B cell (primary cell): Measurements from ENCODE around the gene SH3RF1. TPM values are rescaled to one million over a fixed set of nuclear protein-coding genes. Genes with fewer than 3 reads are reported as not detected.

Experiments
- ATAC-seq: fragments of 200-7000 bp; cut with Tn5 transposase; one replicate; pipeline ENCODE4 v1.10.0; 2021; ENCODE audit warnings: low read depth, mild to moderate bottlenecking, moderate number of reproducible peaks, moderate library complexity
- CTCF ChIA-PET: fragments of 350-600 bp; sonication (Branson Sonifier 250); formaldehyde crosslinking; loops from one replicate; lab custom pipeline; 2021; ENCODE audit warnings: antibody characterized with exemption, inconsistent platforms; lab: Charles Lee
- POLR2A ChIA-PET: fragments of 350-600 bp; sonication (Branson Sonifier 250); formaldehyde crosslinking; loops from one replicate; lab custom pipeline; 2021; ENCODE audit warnings: antibody characterized with exemption; lab: Charles Lee
- DNase-seq: peaks from one replicate; pipeline ENCODE4 v3.0.0; 2013
- H2AFZ ChIP-seq: 2 replicates; pipeline ENCODE4 v1.6.1; 2012; ENCODE audit warnings: mild to moderate bottlenecking, low read depth, low read length; ENCODE audit not compliant: insufficient read depth, poor library complexity, severe bottlenecking
- H3K27ac ChIP-seq, 2 donors: 1 replicate in 1 of 2; 2 replicates in 1 of 2; pipeline ENCODE4 v1.5.1; 2012 to 2013; ENCODE audit warnings: low read length in 2 of 2, mild to moderate bottlenecking in 2 of 2, moderate library complexity in 1 of 2
- H3K27me3 ChIP-seq, 4 experiments: fragments of 200-600 bp in 1 of 4; sonication (generic) in 1 of 4; replicated peaks in 1 of 4; 1 replicate in 2 of 4; 2 replicates in 2 of 4; pipeline versions ENCODE4 v1.6.1 to v1.7.0; 2013 to 2016; ENCODE audit warnings: low read length in 3 of 4, mild to moderate bottlenecking in 2 of 4, mixed read lengths in 1 of 4, moderate library complexity in 1 of 4; ENCODE audit not compliant: insufficient read depth in 4 of 4, control insufficient read depth in 3 of 4; ENCODE audit errors: control extremely low read depth in 1 of 4
- H3K36me3 ChIP-seq, 2 experiments: replicated peaks in 1 of 2; 1 replicate in 1 of 2; 2 replicates in 1 of 2; pipeline versions ENCODE4 v1.6.1 to v1.7.1; 2013; ENCODE audit warnings: low read length in 1 of 2; ENCODE audit not compliant: insufficient read depth in 2 of 2, control insufficient read depth in 1 of 2; ENCODE audit errors: control extremely low read depth in 1 of 2, extremely low read depth in 1 of 2
- H3K4me1 ChIP-seq, 2 donors: fragments of 200-600 bp in 1 of 2; sonication (generic) in 1 of 2; 1 replicate in 1 of 2; 2 replicates in 1 of 2; pipeline versions ENCODE4 v1.5.1 to v1.6.1; 2013 to 2017; ENCODE audit warnings: low read length in 2 of 2; ENCODE audit not compliant: control insufficient read depth in 2 of 2, insufficient read depth in 2 of 2
- H3K4me2 ChIP-seq: replicated peaks from 2 replicates; pipeline ENCODE3; 2012; ENCODE audit warnings: mild to moderate bottlenecking, low read depth, low read length; ENCODE audit not compliant: poor library complexity, severe bottlenecking
- H3K4me3 ChIP-seq, 5 experiments: fragments of 200-600 bp in 1 of 5; sonication (generic) in 1 of 5; 1 replicate in 3 of 5; 2 replicates in 2 of 5; pipeline versions ENCODE4 v1.5.1 to v1.7.0; 2011 to 2016; ENCODE audit warnings: low read length in 4 of 5, mild to moderate bottlenecking in 4 of 5, low read depth in 2 of 5, control low read depth in 1 of 5, moderate library complexity in 1 of 5; ENCODE audit not compliant: insufficient read depth in 1 of 5; ENCODE audit errors: control extremely low read depth in 1 of 5, extremely low read depth in 1 of 5
- H3K79me2 ChIP-seq: fragments of 200-600 bp; sonication (generic); one replicate; pipeline ENCODE4 v1.6.0; 2016; ENCODE audit warnings: low read length; ENCODE audit not compliant: control insufficient read depth, insufficient read depth
- H3K9ac ChIP-seq: fragments of 200-600 bp; sonication (generic); 2 replicates; pipeline ENCODE4 v1.6.1; 2017; ENCODE audit warnings: mild to moderate bottlenecking, low read length, moderate library complexity
- H3K9me3 ChIP-seq, 3 donors: one replicate each; pipeline versions ENCODE4 v1.6.1 to v1.7.1; 2013; ENCODE audit warnings: low read length in 2 of 3; ENCODE audit not compliant: control insufficient read depth in 2 of 3, insufficient read depth in 1 of 3; ENCODE audit errors: control extremely low read depth in 1 of 3
- H4K20me1 ChIP-seq: 2 replicates; pipeline ENCODE4 v1.6.0; 2012; ENCODE audit warnings: mild to moderate bottlenecking, low read length; ENCODE audit not compliant: insufficient read depth, control insufficient read depth, poor library complexity, severe bottlenecking
- H3K27ac Mint-ChIP-seq: one replicate; pipeline ENCODE4 v1.8.0; 2021; ENCODE audit warnings: mixed read lengths
- H3K27me3 Mint-ChIP-seq: one replicate; pipeline ENCODE4 v1.8.0; 2021; ENCODE audit warnings: mixed read lengths
- H3K4me1 Mint-ChIP-seq: one replicate; pipeline ENCODE4 v1.8.0; 2021; ENCODE audit warnings: mixed read lengths
- H3K4me3 Mint-ChIP-seq: one replicate; pipeline ENCODE4 v1.8.0; 2021; ENCODE audit warnings: mixed read lengths
- H3K9me3 Mint-ChIP-seq: one replicate; pipeline ENCODE4 v1.8.0; 2022; ENCODE audit warnings: mixed read lengths; ENCODE audit not compliant: insufficient read depth
- CTCF ChIP-seq: fragments of 200-600 bp; IDR thresholded peaks from one replicate; pipeline ENCODE4 v1.8.0; 2022; ENCODE audit warnings: antibody characterized with exemption, mild to moderate bottlenecking
- EZH2 ChIP-seq: IDR thresholded peaks from 2 replicates; pipeline ENCODE4 v1.6.1; 2012; ENCODE audit warnings: borderline replicate concordance, low read depth, mild to moderate bottlenecking, moderate library complexity, low read length; ENCODE audit not compliant: insufficient read depth, poor library complexity, severe bottlenecking
- WGBS: methylation state at CpG from one replicate; pipeline ENCODE4 v1.1.5; 2013; ENCODE audit warnings: missing lambda C conversion rate; ENCODE audit not compliant: insufficient coverage; 5-methylcytosine and 5-hydroxymethylcytosine counted together
- intact Hi-C: fragments of 100-400 bp; cut with micrococcal nuclease; formaldehyde crosslinking; loops from one replicate; pipeline ENCODE4 v1.10.0; 2022
- polyA plus RNA-seq: library from polyadenylated mRNA; depleted of rRNA; stranded (reverse); fragments of >200 nt; gene quantifications from 2 replicates; pipeline ENCODE4 v1.2.3, GENCODE V29; 2012
- total RNA-seq, 2 donors: library from RNA; stranded (reverse); fragments of 120-200 nt in 1 of 2; gene quantifications; 1 replicate in 1 of 2; 2 replicates in 1 of 2; pipeline versions ENCODE4 v1.2.3 to v1.2.4, GENCODE V29; 2013 to 2022

The SH3RF1 gene
- total and polyA plus RNA-seq, 2 donors (not counting 1 experiment from before 2014, with no cell fraction given), result 2.0 to 5.4 TPM

DNA sequence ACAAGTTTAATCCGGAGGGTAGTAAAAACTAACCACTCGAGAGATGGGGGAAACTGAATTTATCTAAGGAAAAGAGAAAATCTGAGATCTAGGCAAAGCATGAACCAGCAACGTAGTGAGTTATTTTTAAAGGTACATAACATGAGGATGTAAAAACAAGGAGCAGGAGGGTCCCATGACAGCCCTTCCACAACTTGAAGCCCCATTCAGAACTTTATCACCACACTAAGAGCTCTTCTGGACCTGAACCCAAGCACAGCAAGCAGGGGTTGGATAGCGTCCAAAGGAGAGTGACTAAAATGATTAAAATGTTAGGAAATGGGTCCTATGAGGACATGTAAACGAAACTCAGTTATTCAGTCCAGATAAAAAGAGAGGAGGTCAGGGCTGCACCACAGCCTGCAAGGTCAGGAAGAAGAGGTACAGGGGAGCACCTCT lies 16.2 kb downstream of the SH3RF1 start:
- H3K4me2 ChIP-seq, result no peak overlapping the region
- no peak overlapping the region for H3K9ac ChIP-seq
- no peak overlapping the region for H3K27ac ChIP-seq
- ChIA-PET POLR2A (no interaction called here), CTCF (interaction anchor here (1.1 kb wide), 1 partner anchor 15 kb away, joined by 3 read pairs; no protein-coding TSS in a partner anchor)
- H2AFZ ChIP-seq, result no peak overlapping the region
- no peaks in the 10 kb centered on the region for H3K36me3 ChIP-seq
- no peak overlapping the region for H3K4me3 ChIP-seq
- Mint-ChIP-seq H3K27ac (no peak overlapping the region), H3K9me3 (no peaks in the 10 kb centered on the region), H3K4me1 (peaks cover 13% of the 10 kb centered on the region), H3K4me3 (no peak overlapping the region), H3K27me3 (no peaks in the 10 kb centered on the region)
- ATAC-seq, result no peak
- H3K79me2 ChIP-seq, result peaks cover 2% of the 10 kb centered on the region
- no peaks in the 10 kb centered on the region for H3K4me1 ChIP-seq
- no peak for DNase-seq
- no peaks in the 10 kb centered on the region for H3K27me3 ChIP-seq
- TF ChIP-seq CTCF (no peak), EZH2 (no peak)
- H3K9me3 ChIP-seq, result no peaks in the 10 kb centered on the region
- H4K20me1 ChIP-seq, result no peaks in the 10 kb centered on the region
- 90% methylated on average over 4 of the region's 5 CpGs for WGBS
- intact Hi-C loops, result no loop called here

GRCh38 chr4:169253904-169254303 lies 16.9 kb downstream of the SH3RF1 start:
- TF ChIP-seq CTCF (no peak), EZH2 (no peak)

More at GRCh38 chr4:169253904-169254303, 16.9 kb downstream of the SH3RF1 start:
- Mint-ChIP-seq H3K4me3 (no peak overlapping the region), H3K27ac (no peak overlapping the region), H3K4me1 (peaks cover 16% of the 10 kb centered on the region), H3K9me3 (no peaks in the 10 kb centered on the region), H3K27me3 (no peaks in the 10 kb centered on the region)
- Histone ChIP-seq H3K79me2 (no peaks in the 10 kb centered on the region), H3K27me3 (no peaks in the 10 kb centered on the region), H3K9me3 (no peaks in the 10 kb centered on the region), H3K9ac (no peak overlapping the region), H4K20me1 (no peaks in the 10 kb centered on the region), H3K4me3 (no peak overlapping the region), H3K4me2 (no peak overlapping the region), H2AFZ (no peak overlapping the region), H3K4me1 (no peaks in the 10 kb centered on the region), H3K27ac (no peak overlapping the region), H3K36me3 (no peaks in the 10 kb centered on the region)
- ChIA-PET POLR2A (no interaction called here), CTCF (no interaction called here)
- ATAC-seq (no peak), DNase-seq (no peak)
- no CpG with 5 or more reads among the region's 1 CpG for WGBS
- intact Hi-C loops, result no loop called here
